ENCODE measurements around the gene SAMD1. TPM values are rescaled to one million over a fixed set of nuclear protein-coding genes. Genes with fewer than 3 reads are reported as not detected.

Gene SAMD1
- total RNA-seq, 2 experiments from 2014 or later, result 124 to 128 TPM

DNA sequence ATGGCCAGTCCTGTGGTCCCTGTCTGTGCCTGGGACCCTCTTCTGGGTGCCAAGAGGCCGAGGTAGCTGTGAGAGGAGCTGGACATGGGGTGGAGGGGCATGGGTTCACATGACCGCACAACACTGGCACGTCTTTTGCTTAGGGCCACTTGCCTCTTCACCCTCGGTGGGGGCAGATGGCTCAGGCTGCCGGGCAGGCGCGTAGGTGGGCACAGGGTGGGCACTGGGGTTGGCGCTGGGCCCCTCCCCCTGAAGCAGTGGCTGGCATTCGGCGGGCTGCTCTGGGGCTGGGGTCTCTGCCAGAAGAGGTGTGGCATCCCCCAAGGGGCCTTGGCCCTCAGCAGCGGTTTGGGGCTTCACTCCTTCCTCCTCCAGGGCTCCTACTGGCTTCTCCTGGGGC lies 37.1 kb downstream of the SAMD1 start:
- Histone ChIP-seq H3K4me2 (ENCODE audit: low read length) (no peak overlapping the region), H3K4me3 (ENCODE audit: low read depth, low read length, poor library complexity, severe bottlenecking) (no peak overlapping the region), H3K36me3 (ENCODE audit: insufficient read depth, low read length) (peaks cover 6% of the 10 kb centered on the region), H3K9me2 (ENCODE audit: insufficient read depth, low read length) (no peaks in the 10 kb centered on the region), H3K27ac (ENCODE audit: low read depth, low read length, poor library complexity, severe bottlenecking) (no peak overlapping the region), H3K79me2 (ENCODE audit: insufficient read depth, low read depth, low read length) (no peaks in the 10 kb centered on the region), H3K9me3 (ENCODE audit: low read length) (no peaks in the 10 kb centered on the region), H2AFZ (ENCODE audit: low read length) (no peak overlapping the region), H3K4me1 (ENCODE audit: insufficient read depth, low read length, poor library complexity, severe bottlenecking) (no peaks in the 10 kb centered on the region), H4K20me1 (ENCODE audit: insufficient read depth, low read length) (no peaks in the 10 kb centered on the region)
- no peak for DNase-seq (ENCODE audit: low spot score)
- TF ChIP-seq EZH2phosphoT487 (IDR thresholded peaks at IDR 0.05; ENCODE audit: borderline replicate concordance, low read depth, low read length), result no peak
- TF ChIP-seq, protein P1, sequence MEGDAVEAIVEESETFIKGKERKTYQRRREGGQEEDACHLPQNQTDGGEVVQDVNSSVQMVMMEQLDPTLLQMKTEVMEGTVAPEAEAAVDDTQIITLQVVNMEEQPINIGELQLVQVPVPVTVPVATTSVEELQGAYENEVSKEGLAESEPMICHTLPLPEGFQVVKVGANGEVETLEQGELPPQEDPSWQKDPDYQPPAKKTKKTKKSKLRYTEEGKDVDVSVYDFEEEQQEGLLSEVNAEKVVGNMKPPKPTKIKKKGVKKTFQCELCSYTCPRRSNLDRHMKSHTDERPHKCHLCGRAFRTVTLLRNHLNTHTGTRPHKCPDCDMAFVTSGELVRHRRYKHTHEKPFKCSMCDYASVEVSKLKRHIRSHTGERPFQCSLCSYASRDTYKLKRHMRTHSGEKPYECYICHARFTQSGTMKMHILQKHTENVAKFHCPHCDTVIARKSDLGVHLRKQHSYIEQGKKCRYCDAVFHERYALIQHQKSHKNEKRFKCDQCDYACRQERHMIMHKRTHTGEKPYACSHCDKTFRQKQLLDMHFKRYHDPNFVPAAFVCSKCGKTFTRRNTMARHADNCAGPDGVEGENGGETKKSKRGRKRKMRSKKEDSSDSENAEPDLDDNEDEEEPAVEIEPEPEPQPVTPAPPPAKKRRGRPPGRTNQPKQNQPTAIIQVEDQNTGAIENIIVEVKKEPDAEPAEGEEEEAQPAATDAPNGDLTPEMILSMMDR (conservative IDR thresholded peaks at IDR 0.05; ENCODE audit: low read length), result no peak
- no TSS peak for BruUV-seq (replicated peaks)
- intact Hi-C loops (cut with micrococcal nuclease; ENCODE audit: unreplicated experiment), result no loop called here
- ChIA-PET POLR2A (no interaction called here), CTCF (ENCODE audit: unreplicated experiment) (no interaction called here)

DNA sequence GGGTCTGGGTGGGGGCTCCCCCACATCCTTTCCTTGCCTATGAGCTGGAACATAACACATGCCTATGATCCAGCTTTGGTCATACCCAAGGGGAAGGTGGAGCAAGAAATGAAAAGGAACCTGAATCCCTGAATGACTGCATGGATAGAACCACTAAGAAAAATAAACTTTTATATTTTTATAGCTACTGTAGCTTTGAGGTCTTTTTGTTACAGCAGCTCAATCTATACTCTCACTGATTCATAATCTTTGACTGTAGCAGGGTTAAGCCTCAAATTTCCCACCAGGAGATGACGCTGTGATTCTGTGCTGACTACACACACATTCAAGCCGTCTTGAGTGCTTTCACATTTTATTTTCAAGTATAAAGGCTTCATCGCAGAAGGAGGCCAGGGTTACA lies 37.5 kb downstream of the SAMD1 start:
- no peak for DNase-seq (ENCODE audit: low spot score)
- Histone ChIP-seq H2AFZ (ENCODE audit: low read length) (no peak overlapping the region), H3K27ac (ENCODE audit: low read depth, low read length, poor library complexity, severe bottlenecking) (no peak overlapping the region), H4K20me1 (ENCODE audit: insufficient read depth, low read length) (no peaks in the 10 kb centered on the region), H3K9me2 (ENCODE audit: insufficient read depth, low read length) (no peaks in the 10 kb centered on the region), H3K79me2 (ENCODE audit: insufficient read depth, low read depth, low read length) (no peaks in the 10 kb centered on the region), H3K36me3 (ENCODE audit: insufficient read depth, low read length) (peaks cover 9% of the 10 kb centered on the region), H3K4me2 (ENCODE audit: low read length) (no peak overlapping the region), H3K4me3 (ENCODE audit: low read depth, low read length, poor library complexity, severe bottlenecking) (no peak overlapping the region), H3K9me3 (ENCODE audit: low read length) (no peaks in the 10 kb centered on the region), H3K4me1 (ENCODE audit: insufficient read depth, low read length, poor library complexity, severe bottlenecking) (no peaks in the 10 kb centered on the region)
- BruUV-seq (replicated peaks), result no TSS peak
- intact Hi-C loops (cut with micrococcal nuclease; ENCODE audit: unreplicated experiment), result no loop called here
- TF ChIP-seq, protein P1 (conservative IDR thresholded peaks at IDR 0.05; ENCODE audit: low read length), result no peak
- no peak for TF ChIP-seq EZH2phosphoT487 (IDR thresholded peaks at IDR 0.05; ENCODE audit: borderline replicate concordance, low read depth, low read length)
- ChIA-PET CTCF (ENCODE audit: unreplicated experiment) (no interaction called here), POLR2A (no interaction called here)

DNA sequence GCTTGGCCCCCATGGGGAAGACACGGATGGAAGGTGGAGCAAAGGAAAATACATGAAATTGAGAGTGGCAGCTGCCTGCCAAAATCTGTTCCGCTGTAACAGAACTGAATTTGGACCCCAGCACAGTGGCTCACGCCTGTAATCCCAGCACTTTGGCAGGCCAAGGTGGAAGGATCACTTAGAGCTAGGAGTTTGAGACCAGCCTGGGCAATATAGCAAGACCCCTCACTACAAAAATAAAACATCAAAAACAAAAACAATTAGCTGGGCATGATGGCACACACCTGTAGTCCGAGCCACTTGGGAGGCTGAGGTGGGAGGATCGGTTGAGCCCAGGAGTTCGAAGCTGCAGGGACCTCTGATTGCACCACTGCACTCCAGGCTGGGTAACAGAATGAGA lies 38.1 kb downstream of the SAMD1 start:
- Histone ChIP-seq H3K79me2 (ENCODE audit: insufficient read depth, low read depth, low read length) (no peaks in the 10 kb centered on the region), H2AFZ (ENCODE audit: low read length) (no peak overlapping the region), H3K36me3 (ENCODE audit: insufficient read depth, low read length) (peaks cover 9% of the 10 kb centered on the region), H3K4me2 (ENCODE audit: low read length) (no peak overlapping the region), H3K9me2 (ENCODE audit: insufficient read depth, low read length) (no peaks in the 10 kb centered on the region), H3K9me3 (ENCODE audit: low read length) (no peaks in the 10 kb centered on the region), H3K27ac (ENCODE audit: low read depth, low read length, poor library complexity, severe bottlenecking) (no peak overlapping the region), H3K4me1 (ENCODE audit: insufficient read depth, low read length, poor library complexity, severe bottlenecking) (no peaks in the 10 kb centered on the region), H3K4me3 (ENCODE audit: low read depth, low read length, poor library complexity, severe bottlenecking) (no peak overlapping the region), H4K20me1 (ENCODE audit: insufficient read depth, low read length) (no peaks in the 10 kb centered on the region)
- ChIA-PET POLR2A (no interaction called here), CTCF (ENCODE audit: unreplicated experiment) (no interaction called here)
- TF ChIP-seq, protein P1 (conservative IDR thresholded peaks at IDR 0.05; ENCODE audit: low read length), result no peak
- TF ChIP-seq EZH2phosphoT487 (IDR thresholded peaks at IDR 0.05; ENCODE audit: borderline replicate concordance, low read depth, low read length), result no peak
- intact Hi-C loops (cut with micrococcal nuclease; ENCODE audit: unreplicated experiment), result no loop called here
- BruUV-seq (replicated peaks), result TSS peak; percentile 80
- DNase-seq (ENCODE audit: low spot score), result no peak
